ENCODE data around the gene PLSCR1.

PLSCR1 gene

GRCh38 chr3:146560678-146561077, 16.3 kb upstream of the PLSCR1 start:
- no peak for TF ChIP-seq POLR2A (IDR thresholded peaks at IDR 0.05; ENCODE audit: low read length)
- no peak for TF ChIP-seq GATA1 (IDR thresholded peaks at IDR 0.05; ENCODE audit: low read depth, low read length)
- peak; percentile 17 to 23 for DNase-seq

GRCh38 chr3:146559388-146559787, 15.0 kb upstream of the PLSCR1 start:
- no peak for DNase-seq
- TF ChIP-seq GATA1 (IDR thresholded peaks at IDR 0.05; ENCODE audit: low read depth, low read length) (no peak), POLR2A (IDR thresholded peaks at IDR 0.05; ENCODE audit: low read length) (no peak)

GRCh38 chr3:146558781-146559180, 14.4 kb upstream of the PLSCR1 start:
- no peak for TF ChIP-seq GATA1 (IDR thresholded peaks at IDR 0.05; ENCODE audit: low read depth, low read length)
- no peak for TF ChIP-seq POLR2A (IDR thresholded peaks at IDR 0.05; ENCODE audit: low read length)
- no peak for DNase-seq

GRCh38 chr3:146557745-146558144, 13.3 kb upstream of the PLSCR1 start:
- DNase-seq = no peak
- no peak for TF ChIP-seq POLR2A (IDR thresholded peaks at IDR 0.05; ENCODE audit: low read length)
- no peak for TF ChIP-seq GATA1 (IDR thresholded peaks at IDR 0.05; ENCODE audit: low read depth, low read length)

- no peak for DNase-seq
- no peak for TF ChIP-seq POLR2A (IDR thresholded peaks at IDR 0.05; ENCODE audit: low read length)
- TF ChIP-seq GATA1 (IDR thresholded peaks at IDR 0.05; ENCODE audit: low read depth, low read length) = no peak
Observed at GRCh38 chr3:146555311-146555710, 10.9 kb upstream of the PLSCR1 start.

- TF ChIP-seq GATA1 (IDR thresholded peaks at IDR 0.05; ENCODE audit: low read depth, low read length) = no peak
Observed at GRCh38 chr3:146554151-146554760, 9.8 kb upstream of the PLSCR1 start.

GRCh38 chr3:146550743-146551510, 6.5 kb upstream of the PLSCR1 start:
- DNase-seq = peak in 1 of 2 experiments; percentile 7

More at GRCh38 chr3:146554151-146554760, 9.8 kb upstream of the PLSCR1 start:
- peak; percentile 75 to 82 for DNase-seq

GRCh38 chr3:146550070-146550615, 5.7 kb upstream of the PLSCR1 start:
- TF ChIP-seq POLR2A (IDR thresholded peaks at IDR 0.05; ENCODE audit: low read length) = no peak
- TF ChIP-seq GATA1 (IDR thresholded peaks at IDR 0.05; ENCODE audit: low read depth, low read length) = no peak
- DNase-seq = no peak

More at GRCh38 chr3:146550743-146551510, 6.5 kb upstream of the PLSCR1 start:
- no peak for TF ChIP-seq GATA1 (IDR thresholded peaks at IDR 0.05; ENCODE audit: low read depth, low read length)
- no peak for TF ChIP-seq POLR2A (IDR thresholded peaks at IDR 0.05; ENCODE audit: low read length)

GRCh38 chr3:146547235-146547835, 2.9 kb upstream of the PLSCR1 start:
- no peak for DNase-seq
- TF ChIP-seq POLR2A (IDR thresholded peaks at IDR 0.05; ENCODE audit: low read length) (no peak), GATA1 (IDR thresholded peaks at IDR 0.05; ENCODE audit: low read depth, low read length) (no peak)

- no peak for TF ChIP-seq POLR2A (IDR thresholded peaks at IDR 0.05; ENCODE audit: low read length)
- TF ChIP-seq GATA1 (IDR thresholded peaks at IDR 0.05; ENCODE audit: low read depth, low read length) = no peak
- no peak for DNase-seq
Observed at GRCh38 chr3:146546366-146546965, 2.1 kb upstream of the PLSCR1 start.

GRCh38 chr3:146544929-146545528, 622 bp upstream of the PLSCR1 start:
- TF ChIP-seq GATA1 (IDR thresholded peaks at IDR 0.05; ENCODE audit: low read depth, low read length) (no peak), POLR2A (IDR thresholded peaks at IDR 0.05; ENCODE audit: low read length) (no peak)
- peak in 1 of 2 experiments; percentile 46 for DNase-seq

- no peak for TF ChIP-seq POLR2A (IDR thresholded peaks at IDR 0.05; ENCODE audit: low read length)
- no peak for TF ChIP-seq GATA1 (IDR thresholded peaks at IDR 0.05; ENCODE audit: low read depth, low read length)
- peak; percentile 71 to 75 for DNase-seq
Observed at GRCh38 chr3:146543461-146544001, 876 bp downstream of the PLSCR1 start.

- TF ChIP-seq GATA1 (IDR thresholded peaks at IDR 0.05; ENCODE audit: low read depth, low read length) (no peak), POLR2A (IDR thresholded peaks at IDR 0.05; ENCODE audit: low read length) (no peak)
- no peak for DNase-seq
Observed at GRCh38 chr3:146542978-146543377, 1.4 kb downstream of the PLSCR1 start.
